H1 (cell line): Measurements from ENCODE around the gene BLOC1S1.

Experiments
- JUND ChIP-seq: IDR thresholded peaks from 2 replicates; pipeline ENCODE4 v1.6.1; 2011; ENCODE audit warnings: mild to moderate bottlenecking, improper control_type of control experiment, low read length
- POLR2A ChIP-seq, 2 experiments: IDR thresholded peaks; 1 replicate in 1 of 2; 2 replicates in 1 of 2; pipeline ENCODE4 v1.6.1; 2011; ENCODE audit warnings: low read depth in 2 of 2, low read length in 2 of 2, mild to moderate bottlenecking in 2 of 2; ENCODE audit errors: control extremely low read depth in 1 of 2
- RFX5 ChIP-seq: IDR thresholded peaks from 2 replicates; pipeline ENCODE4 v1.6.1; 2011; ENCODE audit warnings: low read depth, low read length, improper control_type of control experiment, borderline replicate concordance

GRCh38 chr12:55702861-55703260, 13.0 kb upstream of the BLOC1S1 start:
- no peak for TF ChIP-seq POLR2A (IDR thresholded peaks at IDR 0.05; ENCODE audit: control extremely low read depth in 1 of 2, low read depth in 2 of 2, low read length in 2 of 2)
- no peak for TF ChIP-seq RFX5
- no peak for TF ChIP-seq JUND
